Inflammatory macrophage (primary cell): ENCODE data around the gene RPL11.
A peak's percentile ranks its signal among the peaks of the same experiment; 100 is the strongest.
"Not testable (repeated sequence)": the region's sequence is repeated elsewhere in the genome, so short reads cannot be mapped to it uniquely, and the experiment has no call there.

ENCODE experiments used
- DNase-seq, 2 donors: peaks; one replicate each; pipeline ENCODE4 v3.0.0-alpha.2; 2020 to 2022

RPL11 gene

DNA sequence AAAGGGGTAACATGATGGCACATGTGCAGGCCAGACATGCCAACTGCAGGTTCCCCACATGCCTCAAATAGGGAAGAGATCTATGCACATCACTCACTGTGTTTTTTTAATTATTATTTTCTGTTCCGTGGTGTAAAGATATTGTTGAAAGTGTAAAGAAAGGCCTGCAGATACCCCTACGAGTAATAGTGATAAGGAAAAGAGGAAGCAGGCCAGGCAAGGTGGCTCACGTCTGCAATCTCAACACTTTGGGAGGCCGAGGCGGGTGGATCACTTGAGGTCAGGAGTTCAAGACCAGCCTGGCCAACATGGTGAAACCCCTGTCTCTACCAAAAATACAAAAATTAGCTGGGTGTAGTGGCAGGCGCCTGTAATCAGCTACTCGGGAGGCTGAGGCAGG lies 6.4 kb upstream of the RPL11 start:
- not testable (repeated sequence) for DNase-seq

DNA sequence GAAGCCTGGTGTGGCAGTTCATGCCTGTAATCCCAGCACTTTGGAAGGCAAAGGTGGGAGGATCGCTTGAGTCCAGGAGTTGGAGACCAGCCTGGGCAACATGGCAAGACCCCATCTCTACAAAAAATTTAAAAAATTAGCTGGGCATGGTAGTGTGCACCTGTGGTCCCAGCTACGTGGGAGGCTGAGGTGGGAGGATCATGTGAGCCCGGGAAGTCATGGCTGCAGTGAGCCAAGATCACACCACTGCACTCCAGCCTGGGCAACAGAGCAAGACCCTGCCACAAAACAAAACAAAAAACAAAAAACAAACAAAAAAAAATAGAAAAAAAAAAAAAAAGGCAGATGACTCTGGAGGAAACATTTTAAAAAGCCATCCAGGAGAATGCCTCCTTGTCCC lies 3.9 kb upstream of the RPL11 start:
- not testable (repeated sequence) for DNase-seq

DNA sequence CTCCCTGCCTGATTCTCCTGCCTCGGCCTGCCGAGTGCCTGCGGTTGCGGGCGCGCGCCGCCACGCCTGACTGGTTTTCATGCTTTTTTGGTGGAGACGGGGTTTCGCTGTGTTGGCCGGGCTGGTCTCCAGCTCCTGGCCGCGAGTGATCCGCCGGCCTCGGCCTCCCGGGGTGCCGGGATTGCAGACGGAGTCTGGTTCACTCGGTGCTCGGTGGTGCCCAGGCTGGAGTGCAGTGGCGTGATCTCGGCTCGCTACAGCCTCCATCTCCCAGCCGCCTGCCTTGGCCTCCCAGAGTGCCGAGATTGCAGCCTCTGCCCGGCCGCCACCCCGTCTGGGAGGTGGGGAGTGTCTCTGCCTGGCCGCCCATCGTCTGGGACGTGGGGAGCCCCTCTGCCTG lies 3.3 kb upstream of the RPL11 start:
- DNase-seq = not testable (repeated sequence)

DNA sequence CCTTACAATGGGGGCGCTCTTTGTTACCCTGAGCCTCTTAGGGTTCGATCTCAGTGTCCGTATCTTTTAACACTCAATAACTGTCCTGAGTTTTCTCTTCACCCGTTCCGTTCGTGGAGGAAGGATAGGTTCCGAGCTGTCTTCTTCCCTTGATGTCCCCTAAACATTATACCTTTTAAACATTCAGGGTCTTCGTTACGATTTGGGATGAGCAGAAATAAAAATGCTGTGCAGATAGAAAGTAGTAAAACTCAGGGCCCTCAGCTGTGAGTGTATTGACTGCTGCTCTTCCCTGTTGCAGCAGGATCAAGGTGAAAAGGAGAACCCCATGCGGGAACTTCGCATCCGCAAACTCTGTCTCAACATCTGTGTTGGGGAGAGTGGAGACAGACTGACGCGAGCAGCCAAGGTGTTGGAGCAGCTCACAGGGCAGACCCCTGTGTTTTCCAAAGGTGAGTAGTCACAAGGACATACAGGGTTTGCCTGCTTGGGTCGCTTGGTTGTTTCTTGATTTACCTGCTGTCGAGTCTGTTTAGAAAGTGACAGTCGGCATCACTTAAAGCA lies 784 bp downstream of the RPL11 start:
- DNase-seq = peak; percentile 11 to 26

DNA sequence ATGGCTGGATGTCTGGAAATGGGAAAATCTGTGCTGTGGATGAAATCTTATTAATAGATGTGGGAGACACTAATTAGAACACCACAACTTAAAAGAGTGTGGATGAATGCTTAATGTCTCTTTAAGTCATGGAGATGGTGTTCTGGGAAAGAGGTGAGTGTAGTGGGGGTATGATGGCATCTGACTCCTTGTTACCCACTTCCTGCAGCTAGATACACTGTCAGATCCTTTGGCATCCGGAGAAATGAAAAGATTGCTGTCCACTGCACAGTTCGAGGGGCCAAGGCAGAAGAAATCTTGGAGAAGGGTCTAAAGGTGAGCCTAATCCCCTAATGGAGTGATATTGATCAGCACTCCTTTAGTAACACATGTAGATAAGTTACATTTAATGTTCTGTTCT lies 2.0 kb downstream of the RPL11 start:
- no peak for DNase-seq

DNA sequence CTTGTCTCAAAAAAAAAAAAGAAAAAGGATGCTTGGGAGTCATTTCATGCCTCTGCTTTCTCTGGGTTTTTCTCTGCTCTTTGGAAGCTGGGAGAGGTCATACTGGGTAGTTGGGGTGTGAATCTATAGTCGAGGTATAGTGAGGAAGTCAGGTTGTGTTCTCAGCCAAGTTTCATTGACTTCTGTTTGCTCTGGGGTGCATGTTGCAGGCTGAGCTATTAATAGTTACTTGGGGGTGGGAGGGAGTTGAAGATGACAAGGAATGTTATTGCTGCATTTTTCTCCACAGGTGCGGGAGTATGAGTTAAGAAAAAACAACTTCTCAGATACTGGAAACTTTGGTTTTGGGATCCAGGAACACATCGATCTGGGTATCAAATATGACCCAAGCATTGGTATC lies 2.8 kb downstream of the RPL11 start:
- no peak for DNase-seq

DNA sequence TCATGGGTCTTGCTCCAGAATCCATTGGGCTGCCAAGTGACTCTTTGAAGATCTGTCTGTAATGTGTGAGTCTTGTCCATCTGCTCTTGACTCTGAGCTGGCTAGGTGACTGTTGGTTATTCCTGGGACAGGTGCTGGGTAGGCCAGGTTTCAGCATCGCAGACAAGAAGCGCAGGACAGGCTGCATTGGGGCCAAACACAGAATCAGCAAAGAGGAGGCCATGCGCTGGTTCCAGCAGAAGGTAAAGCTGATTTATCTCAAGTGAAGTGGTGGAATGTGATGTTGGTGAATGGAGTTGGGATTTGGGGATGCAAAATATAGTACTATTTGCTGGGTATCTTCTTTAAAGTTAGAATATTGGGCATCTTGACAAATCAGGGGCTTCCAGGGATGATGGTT lies 4.1 kb downstream of the RPL11 start:
- no peak for DNase-seq

DNA sequence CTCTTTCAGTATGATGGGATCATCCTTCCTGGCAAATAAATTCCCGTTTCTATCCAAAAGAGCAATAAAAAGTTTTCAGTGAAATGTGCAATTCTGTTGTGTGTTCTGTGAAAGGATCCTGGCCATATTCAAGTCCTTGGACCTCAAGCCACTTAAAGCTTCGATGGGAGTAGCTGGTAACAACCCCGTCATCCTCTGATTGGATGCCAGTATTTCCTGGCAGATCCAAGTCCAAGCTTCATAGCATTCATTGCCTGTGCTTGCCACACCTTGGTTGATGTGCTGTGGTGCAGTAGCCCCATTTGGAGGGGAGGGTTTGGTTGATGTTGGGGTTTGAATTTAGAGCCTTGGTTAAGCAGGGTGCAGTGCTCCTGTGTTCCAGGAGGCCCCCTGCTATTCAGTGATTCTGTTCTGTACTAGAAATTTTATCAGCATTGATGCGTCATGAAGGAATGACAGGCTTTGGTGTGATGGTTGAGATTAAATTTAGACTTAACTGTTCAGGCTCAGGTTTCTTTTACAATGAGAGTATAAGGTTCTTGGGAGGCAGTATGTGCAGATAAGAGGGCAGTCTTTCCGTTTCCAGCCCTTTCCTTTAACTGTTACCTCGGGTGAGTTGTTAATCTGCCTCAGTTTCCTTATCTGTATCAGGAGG lies 4.9 kb downstream of the RPL11 start:
- DNase-seq = no peak

DNA sequence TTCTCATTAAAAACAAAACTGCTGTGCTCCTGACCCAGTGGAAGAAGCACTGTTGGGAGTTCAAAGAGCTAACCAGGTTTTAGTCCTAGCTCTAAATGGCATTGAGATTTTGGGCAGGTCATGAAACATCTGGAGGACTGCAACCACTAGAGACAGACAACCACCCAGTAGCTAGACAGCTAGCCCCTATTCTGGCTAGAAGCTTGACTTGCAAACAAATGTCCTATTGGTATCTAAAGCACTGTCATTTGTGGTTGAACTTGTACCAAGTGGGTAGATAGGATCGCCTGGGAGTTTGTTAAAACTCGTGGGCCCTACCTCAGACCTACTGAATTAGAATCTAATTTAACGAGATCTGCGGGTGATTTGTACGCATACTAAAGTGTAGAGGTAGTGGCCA lies 6.9 kb downstream of the RPL11 start:
- DNase-seq = no peak

DNA sequence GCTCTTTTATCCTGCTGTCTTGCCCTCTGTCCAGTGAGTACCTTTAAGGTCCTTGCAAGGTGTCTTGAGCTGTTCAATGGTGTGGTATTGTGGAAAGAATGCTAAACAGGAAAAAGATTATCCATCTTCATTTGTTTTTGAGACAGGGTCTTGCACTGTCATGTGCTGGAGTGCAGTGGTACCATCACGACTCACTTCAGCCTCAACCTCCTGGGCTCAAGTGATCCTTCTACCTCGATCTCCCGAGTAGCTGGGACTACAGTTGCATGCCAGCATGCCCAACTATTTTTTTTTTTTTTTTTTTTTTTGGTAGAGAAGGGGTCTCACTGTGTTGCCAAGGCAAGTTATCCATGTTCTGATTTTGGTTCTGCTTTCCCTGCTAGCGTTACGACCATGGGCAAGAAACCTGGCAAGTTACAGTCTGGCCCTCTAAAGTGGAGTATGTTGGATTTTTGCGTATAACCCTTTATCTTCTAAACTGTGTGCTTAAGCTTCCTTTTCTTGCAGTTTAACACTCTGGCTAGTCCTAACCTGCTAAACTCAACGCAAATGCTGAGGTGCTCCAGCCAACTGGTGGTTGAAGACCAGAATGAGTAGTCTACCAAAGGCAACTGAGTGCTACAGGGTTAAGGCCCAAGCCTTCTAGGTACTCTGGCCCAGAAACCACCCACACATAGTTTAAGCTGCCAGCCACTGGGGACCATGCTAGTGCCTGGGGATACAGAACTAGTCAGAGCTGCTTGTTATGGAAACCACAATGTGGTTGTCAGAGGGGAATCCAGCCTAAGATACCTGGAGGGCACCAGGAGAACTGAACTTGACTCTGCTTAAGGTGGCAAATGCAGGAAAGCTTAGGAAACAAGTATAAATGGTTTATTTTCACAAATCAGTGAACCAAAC lies 7.9 kb downstream of the RPL11 start:
- no peak for DNase-seq

DNA sequence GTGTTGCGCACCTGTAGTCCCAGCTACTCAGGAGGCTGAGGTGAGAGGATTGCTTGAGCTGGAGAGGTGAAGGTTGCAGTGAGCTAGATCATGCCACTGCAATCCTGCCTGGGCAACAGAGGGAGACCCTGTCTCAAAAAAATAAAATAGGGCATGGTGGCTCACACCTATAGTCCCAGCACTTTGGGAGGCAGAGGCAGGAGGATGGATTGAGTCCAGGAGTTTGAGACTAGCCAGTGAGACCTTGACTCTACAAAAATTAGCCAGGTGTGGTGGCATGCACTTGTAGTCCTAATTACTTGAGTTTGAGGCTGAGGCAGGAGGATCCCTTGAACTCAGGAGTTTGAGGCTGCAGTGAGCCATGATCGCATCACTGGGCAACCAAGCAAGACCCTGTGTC lies 9.7 kb downstream of the RPL11 start:
- DNase-seq = no peak

DNA sequence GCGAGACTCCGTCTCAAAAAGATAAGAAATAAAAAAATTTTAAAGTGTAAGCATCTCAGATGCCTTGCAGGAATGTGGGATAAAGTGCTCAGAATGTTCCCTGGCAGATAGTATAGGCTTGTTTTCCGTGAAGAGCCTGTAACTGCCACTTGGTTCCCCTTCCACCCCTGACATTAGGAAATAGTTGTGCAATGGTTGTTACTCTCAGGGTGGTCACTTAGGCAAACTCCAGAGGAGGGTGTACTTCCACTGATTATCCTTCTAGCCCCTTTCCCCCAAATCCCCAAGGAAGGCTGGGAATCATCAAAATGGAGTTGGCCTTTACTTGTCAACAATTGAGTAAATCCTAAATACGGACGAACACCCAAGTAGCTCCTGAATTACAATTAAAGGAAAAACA lies 10.4 kb downstream of the RPL11 start:
- peak; percentile 10 to 17 for DNase-seq

DNA sequence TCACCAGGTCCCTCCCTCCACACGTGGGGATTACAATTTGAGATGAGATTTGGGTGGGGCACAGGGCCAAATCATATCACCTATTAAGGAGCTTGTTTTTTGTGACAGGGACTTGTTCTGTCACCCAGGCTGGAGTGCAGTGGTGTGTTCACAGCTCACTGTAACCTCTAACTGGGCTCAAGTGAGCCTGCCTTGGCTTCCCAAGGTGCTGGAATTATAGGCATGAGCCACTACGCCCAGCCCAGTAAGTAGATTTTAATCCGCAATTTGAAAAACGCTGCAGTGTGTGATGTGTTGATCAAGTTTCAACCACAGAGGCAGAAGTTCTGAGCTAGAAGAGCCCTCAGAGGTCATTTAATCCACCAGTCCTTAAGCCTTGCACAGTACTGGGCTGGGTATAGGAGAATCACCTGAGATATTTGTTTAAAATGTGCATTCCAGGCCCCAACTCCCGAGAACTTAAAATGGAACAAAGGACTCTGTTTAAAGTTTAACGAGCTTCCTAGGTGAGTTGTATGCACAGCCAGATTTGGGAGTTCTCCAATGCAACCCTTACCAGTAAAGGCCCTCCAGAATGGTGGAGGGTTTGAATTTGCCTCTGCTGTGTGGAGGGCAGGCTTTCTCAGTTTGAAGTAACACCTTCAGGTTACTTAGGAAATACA lies 13.4 kb downstream of the RPL11 start:
- no peak for DNase-seq

DNA sequence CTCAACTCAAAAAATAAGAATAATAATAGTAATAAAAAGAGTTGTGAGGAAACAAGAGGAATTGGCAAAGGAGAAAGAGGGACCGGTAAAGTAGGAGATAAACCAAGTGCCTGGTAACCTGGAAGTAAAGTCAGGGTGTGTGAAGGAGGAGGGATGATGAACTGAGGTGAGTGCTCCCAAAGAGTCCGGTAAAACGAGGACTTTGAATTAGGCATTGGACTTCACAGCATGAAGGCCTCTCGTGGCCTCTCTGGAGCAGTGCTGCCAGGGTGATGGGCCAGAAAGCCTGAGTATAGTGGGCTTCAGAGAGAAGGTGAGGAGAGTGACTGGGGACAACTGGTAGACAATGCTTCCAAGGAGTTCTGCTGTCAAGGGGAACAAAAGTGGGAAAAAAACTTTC lies 17.6 kb downstream of the RPL11 start:
- no peak for DNase-seq

DNA sequence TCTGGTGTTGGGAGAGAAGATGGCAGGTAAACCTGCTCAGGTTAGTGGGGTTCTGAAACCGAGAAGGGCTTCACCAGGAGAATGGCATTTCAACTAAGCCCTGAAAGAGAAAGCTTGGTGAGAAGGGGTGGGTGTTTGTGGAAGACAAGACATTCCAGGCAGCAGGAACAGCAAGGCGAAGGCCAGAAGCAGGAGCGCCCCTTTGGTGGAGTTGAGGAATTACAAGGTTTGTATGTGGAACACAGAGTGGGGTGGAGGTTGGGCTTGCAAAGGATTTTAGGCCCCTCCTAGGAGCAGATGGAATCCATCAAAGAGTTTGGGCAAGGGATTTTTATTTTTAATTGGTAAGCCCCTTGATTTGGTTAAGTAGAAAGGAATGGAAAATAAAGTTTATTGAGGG lies 26.9 kb downstream of the RPL11 start:
- DNase-seq = no peak

DNA sequence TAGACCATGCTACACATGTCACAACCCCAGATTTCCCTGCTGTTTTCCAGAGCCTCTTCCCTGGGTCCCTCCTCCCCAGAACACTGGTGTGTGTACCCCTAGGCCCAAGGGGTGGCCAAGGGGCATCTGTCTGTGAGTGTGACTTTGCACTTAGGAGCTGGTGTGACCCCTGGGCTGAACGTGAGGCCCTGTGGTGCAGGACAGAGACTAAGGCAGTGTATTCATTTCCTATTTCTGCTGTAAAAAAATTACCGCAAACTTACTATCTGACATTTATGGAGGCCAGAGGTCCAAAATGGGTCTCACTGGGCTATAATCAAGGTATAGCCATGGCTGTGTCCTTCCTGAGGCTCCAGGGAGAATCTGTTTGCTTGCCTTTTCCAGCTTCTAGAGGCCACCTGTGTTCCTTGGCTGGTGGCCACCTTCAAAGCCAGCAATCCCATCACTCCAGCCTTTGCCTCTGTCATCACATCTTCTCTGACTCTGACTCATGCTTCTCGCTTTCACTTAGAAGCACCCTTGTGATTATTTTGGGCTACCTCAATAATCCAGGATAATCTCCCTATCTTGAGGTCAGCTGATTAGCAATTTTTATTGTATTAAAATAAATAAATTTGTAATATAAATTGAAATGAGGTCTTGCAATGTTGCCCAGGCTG lies 27.7 kb downstream of the RPL11 start:
- no peak for DNase-seq

DNA sequence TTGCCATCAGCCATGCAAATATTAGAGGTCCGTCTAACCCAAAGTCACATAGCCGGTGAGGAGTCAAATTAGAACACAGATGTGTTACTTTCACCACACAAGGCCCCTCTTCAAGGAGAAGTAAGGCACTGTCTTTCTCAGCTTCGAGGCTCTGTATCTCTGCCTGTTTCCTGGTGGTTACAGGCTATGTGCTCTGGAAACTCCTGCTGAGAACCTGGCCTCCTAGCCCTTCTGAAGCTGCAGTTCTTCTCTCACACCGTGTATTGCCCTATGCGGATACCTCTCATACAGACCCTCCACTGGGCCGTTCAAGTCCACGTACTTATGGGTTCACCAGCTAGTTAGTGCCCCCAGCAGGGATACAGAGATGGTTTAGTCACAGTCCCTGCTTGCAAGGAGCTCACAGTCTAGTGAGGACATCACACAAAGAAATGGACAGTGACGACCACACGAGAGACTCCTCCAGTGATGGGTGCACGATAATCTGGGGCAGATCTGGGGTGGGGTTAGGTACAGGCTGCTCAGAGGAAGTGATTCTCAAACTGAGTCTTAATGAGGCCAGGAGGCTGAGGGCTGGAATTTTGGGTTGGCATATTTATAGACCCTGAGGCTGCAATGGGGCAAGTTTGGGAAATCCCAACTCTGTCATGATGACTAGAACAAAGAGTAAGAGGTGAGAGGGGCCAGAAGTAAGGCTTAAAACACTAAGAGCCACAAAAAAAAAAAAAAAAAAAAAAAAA lies 28.8 kb downstream of the RPL11 start:
- no peak for DNase-seq

DNA sequence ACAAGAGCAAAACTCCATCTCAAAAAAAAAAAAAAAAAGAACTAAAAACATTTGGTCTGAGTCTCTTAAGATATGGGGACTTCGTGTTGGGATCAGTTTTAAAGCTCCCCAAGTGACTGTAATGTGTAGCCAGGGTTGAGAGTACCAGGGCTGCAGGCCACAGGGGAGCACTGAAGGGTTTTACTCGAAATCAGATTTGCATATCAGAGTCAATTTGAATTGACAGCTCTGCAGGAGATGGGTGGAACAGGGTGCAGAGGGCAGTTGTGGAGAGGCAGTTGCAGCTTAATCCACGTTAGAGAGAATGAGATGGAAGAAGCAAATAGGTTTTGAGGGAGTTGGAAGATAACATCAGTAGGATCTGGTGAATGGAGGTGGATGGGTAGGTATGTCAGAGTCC lies 31.0 kb downstream of the RPL11 start:
- DNase-seq = no peak

DNA sequence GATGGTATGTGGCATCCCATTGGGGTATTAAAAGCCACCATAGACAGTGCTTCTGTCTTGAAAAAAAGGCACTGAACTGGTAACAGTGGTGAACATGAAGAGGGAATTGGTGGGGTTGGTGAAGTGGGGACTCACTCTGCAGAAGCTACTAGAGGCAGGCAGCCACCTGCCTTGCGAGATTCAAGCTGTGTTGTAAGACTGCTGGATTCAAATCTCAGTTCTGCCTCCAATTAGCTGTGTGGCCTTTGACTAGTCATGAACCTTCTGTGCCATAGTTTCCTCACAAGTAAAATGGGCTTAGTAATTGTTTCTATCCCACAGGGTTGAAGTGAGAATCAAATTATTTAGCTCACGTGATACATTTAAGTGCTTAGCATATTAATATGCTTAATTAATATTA lies 35.1 kb downstream of the RPL11 start:
- peak; percentile 26 to 32 for DNase-seq

DNA sequence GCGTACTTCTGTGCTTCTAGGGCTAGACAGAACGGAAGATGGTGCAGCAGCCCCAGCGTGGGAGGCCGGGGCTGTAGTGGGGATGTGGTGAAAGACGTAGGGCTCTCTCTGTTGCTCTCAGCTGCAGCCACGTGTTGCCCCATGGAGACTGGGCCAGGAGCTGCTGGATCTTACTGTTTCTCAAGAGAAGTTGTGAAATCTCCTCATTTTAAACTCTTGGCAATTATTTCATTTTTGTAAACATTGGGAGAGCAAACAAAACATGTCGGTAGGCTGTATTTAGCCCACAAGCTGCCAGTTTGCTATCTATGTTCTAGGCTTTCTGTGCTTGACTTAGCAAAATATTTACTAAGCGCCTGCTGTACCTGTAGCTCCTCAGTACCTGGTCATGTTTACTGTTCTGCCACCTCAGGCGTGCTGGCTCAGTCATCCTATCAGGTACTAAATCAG lies 35.8 kb downstream of the RPL11 start:
- DNase-seq = peak; percentile 96 to 97

DNA sequence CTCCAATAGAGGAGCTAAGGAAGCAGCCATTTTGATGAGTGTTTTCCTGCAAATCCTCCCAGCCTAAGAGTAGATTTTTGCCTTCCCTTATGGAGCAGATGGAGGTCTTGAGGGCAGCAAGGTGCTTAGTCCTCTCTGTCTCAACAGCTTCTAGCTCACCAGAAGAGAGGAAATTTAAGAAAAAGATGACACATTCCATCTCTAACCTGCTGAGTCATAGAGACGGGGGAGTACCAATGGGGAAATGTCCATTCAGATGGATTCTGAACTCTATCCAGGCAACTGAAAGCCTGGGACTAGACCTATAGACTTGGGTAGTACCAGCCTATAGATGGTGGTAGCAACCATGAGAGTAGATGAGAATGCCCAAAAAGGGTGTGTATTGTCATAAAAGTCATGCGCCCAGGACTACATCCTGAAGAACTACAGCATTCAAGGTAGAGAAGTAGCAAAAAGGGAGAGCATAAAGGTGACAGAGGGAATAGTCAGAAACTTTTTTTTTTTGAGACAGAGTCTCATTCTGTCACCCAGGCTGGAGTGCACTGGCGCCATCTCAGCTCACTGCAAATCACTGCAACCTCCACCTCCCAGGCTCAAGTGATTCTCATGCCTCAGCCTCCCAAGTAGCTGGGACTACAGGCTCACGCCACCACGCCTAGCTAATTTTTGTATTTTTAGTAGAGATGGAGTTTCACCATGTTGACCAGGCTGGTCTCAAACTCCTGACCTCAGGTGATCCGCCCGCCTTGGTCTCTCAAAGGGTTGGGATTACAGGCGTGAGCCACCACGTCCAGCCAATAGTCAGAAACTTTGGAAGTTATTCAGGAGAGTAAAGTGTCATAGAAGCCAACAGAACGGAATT lies 41.0 kb downstream of the RPL11 start:
- DNase-seq = peak; percentile 24 to 40
